Transverse colon (tissue), 4 donors: ENCODE measurements around the gene CLEC6A. TPM values are rescaled to one million over a fixed set of nuclear protein-coding genes. Genes with fewer than 3 reads are reported as not detected.

ENCODE experiments used
- DNase-seq: peaks from one replicate; pipeline ENCODE4 v3.0.0-alpha.2; 2019
- H3K27ac ChIP-seq, 4 donors: fragments of 200-600 bp; sonication (generic); 2 replicates each; pipeline ENCODE4 v1.5.1; 2016 to 2018; ENCODE audit warnings: inconsistent platforms in 4 of 4
- H3K27me3 ChIP-seq: fragments of 200-600 bp; sonication (generic); 2 replicates; pipeline ENCODE4 v1.5.1; 2017; ENCODE audit warnings: inconsistent platforms
- H3K36me3 ChIP-seq, 4 donors: fragments of 200-600 bp; sonication (generic); 2 replicates each; pipeline ENCODE4 v1.5.1; 2017 to 2019; ENCODE audit warnings: inconsistent platforms in 4 of 4
- H3K4me1 ChIP-seq, 4 donors: fragments of 200-600 bp; sonication (generic); 2 replicates each; pipeline ENCODE4 v1.5.1; 2017 to 2020; ENCODE audit warnings: inconsistent platforms in 4 of 4
- H3K4me3 ChIP-seq, 4 donors: fragments of 200-600 bp; sonication (generic); 1 replicate in 1 of 4; 2 replicates in 3 of 4; pipeline versions ENCODE4 v1.5.1 to v1.6.1; 2017 to 2019; ENCODE audit warnings: inconsistent platforms in 4 of 4
- H3K9me3 ChIP-seq, 2 donors: fragments of 200-600 bp; sonication (generic); 2 replicates each; pipeline ENCODE4 v1.5.1; 2017 to 2019; ENCODE audit warnings: inconsistent platforms in 2 of 2
- EP300 ChIP-seq: sonication (generic); formaldehyde crosslinking; IDR thresholded peaks from one replicate; pipeline ENCODE4 v1.6.1; 2017; ENCODE audit warnings: antibody characterized with exemption, low read depth
- POLR2A ChIP-seq: fragments of 450-650 bp; IDR thresholded peaks from one replicate; pipeline ENCODE4 v1.6.1; 2016; ENCODE audit warnings: antibody characterized with exemption, mild to moderate bottlenecking, moderate library complexity
- POLR2AphosphoS5 ChIP-seq, 3 donors: sonication (generic); formaldehyde crosslinking; IDR thresholded peaks; one replicate each; pipeline ENCODE4 v1.6.1; 2016; ENCODE audit warnings: antibody characterized with exemption in 3 of 3
- WGBS, 2 donors: methylation state at CpG; one replicate each; pipeline ENCODE4 v1.1.5; 2018; ENCODE audit warnings: low coverage in 1 of 2; 5-methylcytosine and 5-hydroxymethylcytosine counted together
- in situ Hi-C, 4 donors: fragments of 200-750 bp; cut with MboI; loops; one replicate each; pipeline versions ENCODE4 v1.15.0 to v1.15.1; 2017; ENCODE audit warnings: low sequenced_read_pairs in 3 of 4, low pct_ligation_motif_present in 1 of 4, low pct_unique_long_range_greater_than_20kb in 1 of 4
- intact Hi-C: fragments of 100-400 bp; cut with DNase I; formaldehyde crosslinking; loops from one replicate; pipeline ENCODE4 v1.15.1; 2023; ENCODE audit warnings: low total_unique reads
- total RNA-seq, 4 donors: library from RNA; depleted of rRNA; stranded (reverse); fragments of >200 nt; gene quantifications; one replicate each; pipeline ENCODE4 v1.1.0, GENCODE V29; 2016
- TF ChIP-seq, protein P1 (sequence below), 5 experiments: fragments of 200-600 bp in 3 of 5; fragments of 450-650 bp in 2 of 5; sonication (generic) in 3 of 5; IDR thresholded peaks; 1 replicate in 2 of 5; 2 replicates in 3 of 5; pipeline ENCODE4 v1.5.1; 2016 to 2017; ENCODE audit warnings: antibody characterized with exemption in 5 of 5, inconsistent platforms in 3 of 5, mild to moderate bottlenecking in 2 of 5, moderate library complexity in 1 of 5

Gene CLEC6A
- total RNA-seq, 4 donors from 2014 or later, result not detected

DNA sequence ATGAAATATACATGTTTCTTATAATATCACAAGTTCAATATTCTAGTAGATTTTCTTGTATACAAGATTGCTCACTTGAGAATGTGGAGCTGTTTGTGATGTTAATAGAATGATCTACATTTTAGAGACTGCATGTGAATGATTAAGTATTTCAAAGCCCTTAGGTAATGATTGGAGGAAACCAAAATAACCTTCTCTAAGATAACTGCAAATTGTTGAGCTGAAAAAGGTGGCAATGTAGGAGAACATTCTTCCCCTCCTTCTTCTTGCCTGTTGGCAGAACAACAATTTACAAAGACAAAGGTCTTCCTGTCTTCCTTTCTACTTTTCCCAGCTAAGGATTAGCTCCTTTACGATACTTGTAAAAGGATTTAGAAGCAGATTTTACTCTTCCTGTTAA is 2.0 kb upstream of the CLEC6A start:
- Histone ChIP-seq H3K9me3 (no peaks in the 10 kb centered on the region), H3K4me3 (no peak overlapping the region), H3K4me1 (no peaks in the 10 kb centered on the region), H3K27ac (no peak overlapping the region), H3K27me3 (no peaks in the 10 kb centered on the region), H3K36me3 (no peaks in the 10 kb centered on the region)
- no peak for TF ChIP-seq EP300
- no peak for TF ChIP-seq POLR2A
- TF ChIP-seq POLR2AphosphoS5 (IDR thresholded peaks at IDR 0.05), result no peak
- TF ChIP-seq, protein P1, sequence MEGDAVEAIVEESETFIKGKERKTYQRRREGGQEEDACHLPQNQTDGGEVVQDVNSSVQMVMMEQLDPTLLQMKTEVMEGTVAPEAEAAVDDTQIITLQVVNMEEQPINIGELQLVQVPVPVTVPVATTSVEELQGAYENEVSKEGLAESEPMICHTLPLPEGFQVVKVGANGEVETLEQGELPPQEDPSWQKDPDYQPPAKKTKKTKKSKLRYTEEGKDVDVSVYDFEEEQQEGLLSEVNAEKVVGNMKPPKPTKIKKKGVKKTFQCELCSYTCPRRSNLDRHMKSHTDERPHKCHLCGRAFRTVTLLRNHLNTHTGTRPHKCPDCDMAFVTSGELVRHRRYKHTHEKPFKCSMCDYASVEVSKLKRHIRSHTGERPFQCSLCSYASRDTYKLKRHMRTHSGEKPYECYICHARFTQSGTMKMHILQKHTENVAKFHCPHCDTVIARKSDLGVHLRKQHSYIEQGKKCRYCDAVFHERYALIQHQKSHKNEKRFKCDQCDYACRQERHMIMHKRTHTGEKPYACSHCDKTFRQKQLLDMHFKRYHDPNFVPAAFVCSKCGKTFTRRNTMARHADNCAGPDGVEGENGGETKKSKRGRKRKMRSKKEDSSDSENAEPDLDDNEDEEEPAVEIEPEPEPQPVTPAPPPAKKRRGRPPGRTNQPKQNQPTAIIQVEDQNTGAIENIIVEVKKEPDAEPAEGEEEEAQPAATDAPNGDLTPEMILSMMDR (IDR thresholded peaks at IDR 0.05), result no peak
- intact Hi-C loops (no loop called here), in situ Hi-C loops (no loop called here)
- 45 to 90% methylated on average over 1 of the region's 1 CpG for WGBS, 2 donors
- DNase-seq, result no peak

- H3K9me3 ChIP-seq, result no peaks in the 10 kb centered on the region
- peaks cover 4% of the 10 kb centered on the region for H3K27me3 ChIP-seq
- intact Hi-C loops (no loop called here), in situ Hi-C loops (no loop called here)
- no peaks in the 10 kb centered on the region for H3K4me1 ChIP-seq
- H3K36me3 ChIP-seq, result no peaks in the 10 kb centered on the region
- no peak overlapping the region for H3K27ac ChIP-seq
- no peak for DNase-seq
- no peak overlapping the region for H3K4me3 ChIP-seq
- TF ChIP-seq POLR2A (no peak), POLR2AphosphoS5 (IDR thresholded peaks at IDR 0.05) (no peak)
- TF ChIP-seq, protein P1 (IDR thresholded peaks at IDR 0.05), result no peak
Measured at GRCh38 chr12:8455271-8455670, 491 bp upstream of the CLEC6A start.

GRCh38 chr12:8461426-8461825 is 5.7 kb downstream of the CLEC6A start:
- Histone ChIP-seq H3K27ac (no peak overlapping the region), H3K27me3 (peaks cover 4% of the 10 kb centered on the region), H3K4me3 (no peak overlapping the region), H3K4me1 (no peaks in the 10 kb centered on the region), H3K9me3 (no peaks in the 10 kb centered on the region), H3K36me3 (no peaks in the 10 kb centered on the region)
- intact Hi-C loops, result no loop called here
- in situ Hi-C loops, result no loop called here
- no peak for DNase-seq
- TF ChIP-seq EP300 (no peak), POLR2A (no peak), POLR2AphosphoS5 (IDR thresholded peaks at IDR 0.05) (no peak)
- TF ChIP-seq, protein P1 (IDR thresholded peaks at IDR 0.05), result no peak
- 74 to 76% methylated on average over 2 of the region's 2 CpGs for WGBS, 2 donors

- no peaks in the 10 kb centered on the region for H3K4me1 ChIP-seq
- no peaks in the 10 kb centered on the region for H3K9me3 ChIP-seq
- intact Hi-C loops (no loop called here), in situ Hi-C loops (no loop called here)
- 0 to 34% methylated on average over 2 of the region's 2 CpGs for WGBS, 2 donors
- H3K4me3 ChIP-seq, result no peak overlapping the region
- no peak for DNase-seq
- no peaks in the 10 kb centered on the region for H3K27me3 ChIP-seq
- TF ChIP-seq, protein P1 (IDR thresholded peaks at IDR 0.05), result no peak
- TF ChIP-seq EP300, result no peak
- TF ChIP-seq POLR2AphosphoS5 (IDR thresholded peaks at IDR 0.05), result no peak
- no peak for TF ChIP-seq POLR2A
- H3K36me3 ChIP-seq, result no peaks in the 10 kb centered on the region
- no peak overlapping the region for H3K27ac ChIP-seq
Measured at GRCh38 chr12:8465301-8465996, 9.7 kb downstream of the CLEC6A start.
